SHP77 treated with DMSO at 0.1 percent for 48 hours (cell line): ENCODE measurements around the gene KIF3A.

Experiments used
- DNase-seq: peaks from one replicate; lab custom pipeline; 2025; lab: John Stamatoyannopoulos, UW

KIF3A gene

GRCh38 chr5:132662925-132663770 is 74.2 kb downstream of the KIF3A start:
- DNase-seq: no peak

- no peak for DNase-seq
Observed at GRCh38 chr5:132662004-132662401, 75.3 kb downstream of the KIF3A start.

DNA sequence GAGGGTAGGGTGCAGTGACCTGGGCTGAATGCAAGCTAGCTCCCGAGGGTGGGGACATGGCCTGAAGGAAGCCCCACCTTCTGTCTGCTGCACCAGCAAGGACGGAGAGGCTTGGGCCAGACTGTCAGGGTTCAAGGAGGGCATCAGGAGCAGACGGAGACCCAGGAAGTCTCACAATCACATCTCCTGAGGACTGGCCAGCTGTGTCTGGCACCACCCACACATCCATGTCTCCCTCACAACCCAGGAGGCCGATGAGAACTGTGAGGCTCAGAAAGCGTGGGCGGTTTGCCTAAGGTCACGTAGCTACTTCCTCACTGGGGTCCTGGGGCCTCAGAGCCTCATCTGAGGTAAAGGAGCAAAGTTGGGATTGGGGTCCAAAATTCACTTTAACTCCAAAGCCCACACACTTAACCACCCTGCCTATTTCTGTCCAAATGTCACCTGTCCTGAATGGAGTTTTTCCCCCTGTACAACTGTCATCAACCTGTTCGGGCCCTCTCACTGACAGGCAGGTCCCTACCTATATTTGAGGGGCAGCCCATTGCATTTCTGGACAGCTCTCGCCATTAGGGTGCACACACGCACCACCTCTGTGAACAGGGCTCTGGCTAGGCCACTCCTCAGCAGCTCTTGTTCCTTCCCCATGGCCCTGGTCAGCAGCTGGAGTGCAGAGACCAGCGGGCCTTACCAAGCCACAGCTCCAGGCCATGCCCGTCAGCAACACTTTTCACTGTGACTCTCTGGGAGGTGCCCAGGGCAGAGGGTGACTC is 75.9 kb downstream of the KIF3A start:
- DNase-seq: no peak

GRCh38 chr5:132659598-132660493 is 77.5 kb downstream of the KIF3A start:
- no peak for DNase-seq

- no peak for DNase-seq
Observed at GRCh38 chr5:132658381-132659302, 78.7 kb downstream of the KIF3A start.

DNA sequence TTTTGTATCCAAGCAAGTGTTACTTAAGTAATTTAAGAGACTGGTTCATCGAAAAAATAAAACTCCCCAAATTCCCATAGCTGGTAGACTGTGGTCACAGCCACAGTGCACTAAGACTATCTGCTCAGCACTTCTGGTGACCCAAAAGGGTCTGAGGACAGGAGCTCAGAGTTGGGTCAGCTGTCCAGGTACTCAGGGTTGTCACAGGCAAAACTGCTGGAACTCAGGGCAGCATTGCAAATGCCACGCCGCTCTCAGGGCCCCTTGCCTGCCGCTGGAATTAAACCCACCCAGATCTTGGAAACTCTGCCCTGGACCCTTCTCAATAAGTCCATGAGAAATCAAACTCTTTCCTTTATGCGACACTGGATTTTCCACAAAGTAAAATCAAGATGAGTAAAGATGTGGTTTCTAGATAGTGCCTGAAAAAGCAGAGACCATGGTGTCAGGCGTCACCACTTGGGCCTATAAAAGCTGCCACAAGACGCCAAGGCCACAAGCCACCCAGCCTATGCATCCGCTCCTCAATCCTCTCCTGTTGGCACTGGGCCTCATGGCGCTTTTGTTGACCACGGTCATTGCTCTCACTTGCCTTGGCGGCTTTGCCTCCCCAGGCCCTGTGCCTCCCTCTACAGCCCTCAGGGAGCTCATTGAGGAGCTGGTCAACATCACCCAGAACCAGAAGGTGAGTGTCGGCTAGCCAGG is 79.5 kb downstream of the KIF3A start, which contains the start of gene IL13:
Gene IL13 (plus strand): TSS at position 498 of the 705 bp plus-strand sequence. CDS start 14 bp downstream, at position 512.
- DNase-seq: no peak

DNA sequence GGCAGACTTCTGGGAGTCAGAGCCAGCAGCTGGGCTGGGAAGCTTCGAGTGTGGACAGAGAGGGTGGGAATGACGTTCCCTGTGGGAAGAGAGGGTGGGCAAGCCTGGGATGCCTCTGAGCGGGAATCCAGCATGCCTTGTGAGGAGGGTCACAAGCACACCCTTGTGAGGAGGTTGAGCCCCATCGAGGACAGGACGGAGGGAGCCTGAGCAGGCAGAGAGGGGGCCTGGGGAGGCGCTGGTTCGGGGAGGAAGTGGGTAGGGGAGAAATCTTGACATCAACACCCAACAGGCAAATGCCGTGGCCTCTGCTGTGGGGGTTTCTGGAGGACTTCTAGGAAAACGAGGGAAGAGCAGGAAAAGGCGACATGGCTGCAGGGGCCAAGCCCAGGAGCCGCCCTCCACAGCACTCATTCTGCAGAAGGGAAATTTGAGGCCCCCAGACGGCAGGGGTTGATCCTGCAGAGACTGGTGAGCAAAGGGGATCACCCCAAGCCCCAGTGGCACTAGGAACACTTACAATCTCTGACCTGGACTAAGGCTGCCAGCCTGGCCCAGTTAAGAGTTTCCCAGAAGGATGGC is 80.5 kb downstream of the KIF3A start:
- DNase-seq: no peak

- DNase-seq: no peak
Observed at GRCh38 chr5:132655821-132656773, 81.2 kb downstream of the KIF3A start.

- no peak for DNase-seq
Observed at GRCh38 chr5:132653716-132654115, 83.6 kb downstream of the KIF3A start.

DNA sequence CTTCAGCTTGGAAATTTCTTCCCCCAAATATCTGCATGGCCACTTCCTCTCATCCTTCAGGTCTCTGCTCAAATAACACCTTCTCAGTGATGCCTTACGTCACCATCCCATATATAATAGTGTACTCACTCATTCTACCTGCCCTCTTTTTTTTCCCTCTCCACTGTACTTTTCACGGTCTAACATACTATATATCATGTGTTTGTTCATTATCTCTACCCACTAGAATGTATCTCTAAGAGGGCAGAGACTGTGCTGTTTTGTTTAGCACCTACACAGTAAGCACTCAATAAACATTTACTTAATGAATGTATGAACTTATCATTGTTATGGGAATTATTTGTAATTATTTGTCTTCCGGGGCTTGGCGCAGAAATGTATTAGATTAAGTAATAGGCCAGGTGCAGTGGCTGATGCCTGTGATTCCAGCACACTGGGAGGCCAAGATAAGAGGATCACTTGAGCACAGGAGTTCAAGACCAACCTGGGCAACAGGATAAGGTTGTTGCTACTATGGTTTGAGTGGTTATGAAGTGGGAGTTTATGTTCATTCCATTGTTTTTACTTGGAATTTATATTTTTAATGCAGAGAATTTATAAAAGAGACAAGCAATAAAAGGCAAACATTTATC is 85.4 kb downstream of the KIF3A start:
- no peak for DNase-seq

- DNase-seq: no peak
Observed at GRCh38 chr5:132648355-132648754, 89.0 kb downstream of the KIF3A start.

- no peak for DNase-seq
Observed at GRCh38 chr5:132647473-132647872, 89.9 kb downstream of the KIF3A start.

DNA sequence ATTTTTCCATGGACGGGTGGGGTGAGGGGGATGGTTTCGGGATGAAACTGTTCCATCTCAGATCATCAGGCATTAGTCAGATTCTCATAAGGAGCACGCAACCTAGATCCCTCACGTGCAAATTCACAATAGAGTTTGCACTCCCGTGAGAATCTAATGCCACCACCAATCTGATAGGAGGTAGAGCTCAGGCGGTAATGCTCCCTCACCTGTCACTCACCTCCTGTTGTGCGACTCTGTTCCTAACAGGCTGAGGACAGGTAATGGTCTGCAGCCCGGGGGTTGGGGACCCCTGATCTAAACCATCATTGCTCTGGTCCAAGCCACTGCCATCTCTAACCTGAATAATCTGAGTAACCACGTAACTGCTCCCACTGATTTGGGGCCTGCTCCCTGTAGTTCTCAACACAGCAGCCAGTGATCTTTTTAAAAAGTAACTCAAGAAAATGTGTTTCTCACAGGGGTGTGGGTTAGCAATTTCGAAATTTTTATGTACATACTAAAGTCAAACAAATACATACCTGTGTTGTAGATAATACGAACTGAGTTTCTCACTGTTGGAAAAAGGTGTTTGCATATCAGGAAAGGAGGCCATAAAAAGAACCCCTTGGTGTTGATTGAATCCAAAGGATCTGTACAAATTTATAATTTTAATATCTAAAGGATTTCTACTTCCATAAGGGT is 90.6 kb downstream of the KIF3A start:
- no peak for DNase-seq

DNA sequence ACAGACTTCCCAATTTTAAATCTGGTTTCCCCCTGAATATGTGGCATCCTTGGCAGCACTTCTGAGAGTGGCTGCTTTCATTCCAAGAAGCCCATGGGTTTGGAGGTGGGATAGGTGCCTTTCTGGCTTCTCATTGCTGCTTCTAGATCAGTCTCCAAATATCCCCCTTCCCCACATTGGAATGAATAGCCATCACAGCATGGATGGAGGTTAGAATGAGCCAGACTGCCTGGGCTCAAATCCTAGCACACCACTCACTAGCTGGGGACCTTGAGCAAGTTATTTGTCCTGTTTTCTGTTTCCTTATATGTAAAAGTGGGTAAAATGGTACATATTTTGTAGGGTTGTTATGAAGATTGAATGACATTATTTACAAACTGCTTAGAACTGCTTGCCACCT is 93.2 kb downstream of the KIF3A start:
- no peak for DNase-seq
